ENCODE measurements around the gene CD24. TPM values are rescaled to one million over a fixed set of nuclear protein-coding genes. Genes with fewer than 3 reads are reported as not detected.
A peak's percentile ranks its signal among the peaks of the same experiment; 100 is the strongest.

The CD24 gene
- total RNA-seq, 1 donor from 2014 or later: 63.6 TPM

DNA sequence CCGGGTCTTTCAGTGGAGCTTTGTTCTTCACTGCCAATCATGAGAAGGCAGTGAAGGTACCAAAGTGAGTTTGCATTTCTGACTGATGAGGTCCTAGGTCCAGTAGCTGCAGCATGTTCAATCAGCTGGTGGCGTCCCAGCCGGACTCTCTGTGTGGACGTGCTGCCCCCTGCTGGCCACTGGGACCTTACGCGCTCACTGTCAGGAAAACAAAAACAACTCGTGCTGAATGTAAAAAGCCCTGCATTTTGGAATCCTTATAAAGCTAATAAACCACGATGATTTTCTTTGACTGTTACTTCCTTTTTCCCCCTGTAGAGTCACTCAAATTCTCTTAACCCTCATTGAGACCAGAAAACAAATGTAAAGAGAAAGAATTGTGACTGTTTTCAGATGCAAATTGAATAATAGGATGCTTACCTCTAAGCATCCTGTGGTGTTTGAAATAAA, 4.9 kb upstream of the CD24 start:
- no peak overlapping the region for H3K27ac ChIP-seq
- no peak overlapping the region for H3K4me3 ChIP-seq
- intact Hi-C loops (cut with DNase I): no loop called here
- peaks cover 4% of the 10 kb centered on the region for H3K4me1 ChIP-seq
- TF ChIP-seq, protein P1, sequence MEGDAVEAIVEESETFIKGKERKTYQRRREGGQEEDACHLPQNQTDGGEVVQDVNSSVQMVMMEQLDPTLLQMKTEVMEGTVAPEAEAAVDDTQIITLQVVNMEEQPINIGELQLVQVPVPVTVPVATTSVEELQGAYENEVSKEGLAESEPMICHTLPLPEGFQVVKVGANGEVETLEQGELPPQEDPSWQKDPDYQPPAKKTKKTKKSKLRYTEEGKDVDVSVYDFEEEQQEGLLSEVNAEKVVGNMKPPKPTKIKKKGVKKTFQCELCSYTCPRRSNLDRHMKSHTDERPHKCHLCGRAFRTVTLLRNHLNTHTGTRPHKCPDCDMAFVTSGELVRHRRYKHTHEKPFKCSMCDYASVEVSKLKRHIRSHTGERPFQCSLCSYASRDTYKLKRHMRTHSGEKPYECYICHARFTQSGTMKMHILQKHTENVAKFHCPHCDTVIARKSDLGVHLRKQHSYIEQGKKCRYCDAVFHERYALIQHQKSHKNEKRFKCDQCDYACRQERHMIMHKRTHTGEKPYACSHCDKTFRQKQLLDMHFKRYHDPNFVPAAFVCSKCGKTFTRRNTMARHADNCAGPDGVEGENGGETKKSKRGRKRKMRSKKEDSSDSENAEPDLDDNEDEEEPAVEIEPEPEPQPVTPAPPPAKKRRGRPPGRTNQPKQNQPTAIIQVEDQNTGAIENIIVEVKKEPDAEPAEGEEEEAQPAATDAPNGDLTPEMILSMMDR (IDR thresholded peaks at IDR 0.05): peak; percentile 94
- no peaks in the 10 kb centered on the region for H3K36me3 ChIP-seq
- peak; percentile 91 for ATAC-seq
- no peaks in the 10 kb centered on the region for H3K9me3 ChIP-seq
- DNase-seq: peak; percentile 92
- peaks cover 31% of the 10 kb centered on the region for H3K27me3 ChIP-seq

DNA sequence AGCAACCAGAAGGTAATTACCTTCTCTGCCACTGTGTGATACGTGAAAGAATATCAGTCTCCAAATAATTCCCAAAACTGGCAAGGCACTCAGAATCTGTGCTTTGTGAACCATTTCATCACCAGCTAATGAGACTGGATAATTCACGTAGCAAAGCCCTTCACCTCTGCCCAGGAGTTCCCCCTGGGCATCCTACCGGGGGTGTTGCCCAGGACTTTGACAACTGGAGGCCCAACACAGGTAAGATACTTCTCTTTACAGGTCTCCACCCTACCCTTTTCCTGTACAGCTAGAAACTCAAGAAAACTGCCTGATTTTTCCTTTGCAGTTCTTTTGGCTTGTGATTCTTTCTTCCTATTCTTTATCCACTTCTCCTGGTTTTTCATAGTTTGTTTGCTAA, 2.7 kb upstream of the CD24 start:
- TF ChIP-seq, protein P1 (IDR thresholded peaks at IDR 0.05): no peak
- no peaks in the 10 kb centered on the region for H3K36me3 ChIP-seq
- ATAC-seq (no peak), DNase-seq (no peak)
- no peak overlapping the region for H3K27ac ChIP-seq
- H3K4me1 ChIP-seq: peaks cover 16% of the 10 kb centered on the region
- H3K4me3 ChIP-seq: no peak overlapping the region
- intact Hi-C loops (cut with DNase I): no loop called here
- H3K9me3 ChIP-seq: no peaks in the 10 kb centered on the region
- peaks cover 39% of the 10 kb centered on the region for H3K27me3 ChIP-seq

DNA sequence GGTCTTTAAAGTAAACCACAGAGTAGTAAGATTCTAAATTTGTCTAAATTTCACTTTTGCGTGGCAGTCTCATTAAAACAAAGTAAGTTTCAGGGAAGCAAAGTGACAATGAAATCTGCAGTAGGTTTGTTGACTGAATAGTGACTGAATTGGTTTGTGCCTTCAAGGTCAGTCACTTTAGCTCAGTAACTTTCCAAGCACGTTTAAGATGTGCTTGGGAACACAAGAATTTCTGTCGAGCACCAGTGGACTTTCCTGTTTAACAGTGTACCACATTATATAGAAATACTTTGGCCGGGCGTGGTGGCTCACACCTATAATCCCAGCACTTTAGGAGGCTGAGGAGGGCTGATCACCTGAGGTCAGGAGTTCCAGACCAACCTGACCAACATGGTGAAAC, 1.7 kb upstream of the CD24 start:
- no peak overlapping the region for H3K4me3 ChIP-seq
- H3K36me3 ChIP-seq: no peaks in the 10 kb centered on the region
- no peak for ATAC-seq
- H3K27ac ChIP-seq: no peak overlapping the region
- TF ChIP-seq, protein P1 (IDR thresholded peaks at IDR 0.05): no peak
- intact Hi-C loops (cut with DNase I): no loop called here
- DNase-seq: no peak
- no peaks in the 10 kb centered on the region for H3K9me3 ChIP-seq
- H3K4me1 ChIP-seq: peaks cover 16% of the 10 kb centered on the region
- H3K27me3 ChIP-seq: peaks cover 41% of the 10 kb centered on the region

DNA sequence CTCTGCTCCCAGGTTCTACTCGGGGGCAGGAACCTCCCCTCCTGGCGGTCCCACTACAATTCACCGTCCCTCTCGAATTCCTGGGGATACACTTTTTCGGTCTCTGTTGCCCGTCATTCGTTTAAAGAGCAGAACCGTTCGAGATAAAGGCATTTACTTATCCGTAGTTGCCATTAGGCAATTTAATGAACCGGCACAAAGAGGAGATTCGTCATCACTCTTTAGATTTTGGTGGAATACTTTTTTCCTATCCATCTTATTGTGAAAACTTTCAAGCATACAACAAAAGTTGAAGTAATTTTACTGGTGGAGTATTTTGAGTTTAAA, 1.2 kb upstream of the CD24 start:
- peak overlapping the region; percentile 17 for H3K27ac ChIP-seq
- peaks cover 41% of the 10 kb centered on the region for H3K27me3 ChIP-seq
- peaks cover 16% of the 10 kb centered on the region for H3K4me1 ChIP-seq
- no peak for ATAC-seq
- peak overlapping the region; percentile 65 for H3K4me3 ChIP-seq
- TF ChIP-seq, protein P1 (IDR thresholded peaks at IDR 0.05): no peak
- H3K9me3 ChIP-seq: no peaks in the 10 kb centered on the region
- intact Hi-C loops (cut with DNase I): no loop called here
- no peaks in the 10 kb centered on the region for H3K36me3 ChIP-seq
- no peak for DNase-seq

DNA sequence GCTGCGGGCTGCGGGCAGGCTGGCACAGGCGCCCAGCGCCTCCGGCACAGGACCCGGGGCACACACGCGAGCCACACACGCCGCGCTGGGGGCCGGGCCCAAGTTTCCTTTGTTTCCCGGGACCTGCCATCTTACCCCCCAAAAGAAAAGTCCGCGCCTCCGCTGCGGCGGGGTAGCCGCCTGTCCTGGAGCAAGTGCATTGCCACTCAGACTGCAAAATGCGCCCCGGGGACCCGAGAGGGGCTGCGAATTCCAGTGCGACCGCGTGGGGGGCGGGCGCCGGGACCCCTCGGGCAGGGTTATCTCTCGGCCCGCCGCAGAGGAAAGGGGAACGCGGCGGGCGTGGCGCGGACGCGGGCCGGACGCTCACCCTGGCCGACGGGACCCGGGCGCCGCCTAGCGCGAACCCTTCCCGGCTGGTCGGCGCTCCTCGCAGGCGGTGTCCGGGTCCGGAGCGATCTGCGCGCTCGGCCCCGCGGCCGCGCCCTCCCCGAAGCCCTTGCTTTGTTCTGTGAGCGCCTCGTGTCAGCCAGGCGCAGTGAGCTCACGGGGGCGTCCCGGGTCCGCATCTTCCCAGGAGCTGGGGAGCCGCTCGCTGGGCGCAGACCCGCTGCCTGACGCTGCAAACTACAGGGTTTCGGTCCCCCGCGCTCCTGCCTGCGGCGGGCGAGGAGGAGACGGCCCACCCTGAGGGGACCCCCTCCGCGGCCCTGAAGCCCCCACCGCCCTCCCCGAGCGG, 639 bp upstream of the CD24 start:
- peak; percentile 85 for ATAC-seq
- Histone ChIP-seq H3K36me3 (no peaks in the 10 kb centered on the region), H3K4me3 (peak overlapping the region; percentile 65), H3K27ac (peak overlapping the region; percentile 42), H3K27me3 (peaks cover 41% of the 10 kb centered on the region), H3K9me3 (no peaks in the 10 kb centered on the region), H3K4me1 (peaks cover 16% of the 10 kb centered on the region)
- peak; percentile 83 for DNase-seq
- intact Hi-C loops (cut with DNase I): no loop called here
- TF ChIP-seq, protein P1 (IDR thresholded peaks at IDR 0.05): no peak
